Esophagus muscularis mucosa (tissue), 4 donors: Measurements from ENCODE around the gene ZBTB22.

Source experiments
- CTCF ChIP-seq, 3 experiments: fragments of 200-600 bp in 2 of 3; fragments of 450-650 bp in 1 of 3; sonication (generic) in 2 of 3; IDR thresholded peaks; one replicate each; pipeline ENCODE4 v1.5.1; 2017 to 2019; ENCODE audit warnings: antibody characterized with exemption in 3 of 3, mild to moderate bottlenecking in 2 of 3, moderate library complexity in 1 of 3
- EP300 ChIP-seq: sonication (generic); formaldehyde crosslinking; IDR thresholded peaks from one replicate; pipeline ENCODE4 v1.6.1; 2017; ENCODE audit warnings: antibody characterized with exemption
- POLR2A ChIP-seq: fragments of 450-650 bp; IDR thresholded peaks from one replicate; pipeline ENCODE4 v1.6.1; 2017; ENCODE audit warnings: antibody characterized with exemption, moderate library complexity, mild to moderate bottlenecking, low read depth
- POLR2AphosphoS5 ChIP-seq, 2 donors: sonication (generic); formaldehyde crosslinking; IDR thresholded peaks; one replicate each; pipeline ENCODE4 v1.6.1; 2017; ENCODE audit warnings: antibody characterized with exemption in 2 of 2

GRCh38 chr6:33343953-33344611 lies 26.5 kb upstream of the ZBTB22 start:
- TF ChIP-seq POLR2A (no peak), EP300 (no peak), CTCF (IDR thresholded peaks at IDR 0.05) (no peak), POLR2AphosphoS5 (IDR thresholded peaks at IDR 0.05) (no peak)
